ENCODE data around the gene CCL7.

Gene CCL7

GRCh38 chr17:34287875-34288274 lies 17.9 kb downstream of the CCL7 start:
- DNase-seq (ENCODE audit: low read depth) = no peak

- DNase-seq (ENCODE audit: low read depth) = no peak
These were observed 20.6 kb downstream of the CCL7 start for GRCh38 chr17:34290586-34290985.

DNA sequence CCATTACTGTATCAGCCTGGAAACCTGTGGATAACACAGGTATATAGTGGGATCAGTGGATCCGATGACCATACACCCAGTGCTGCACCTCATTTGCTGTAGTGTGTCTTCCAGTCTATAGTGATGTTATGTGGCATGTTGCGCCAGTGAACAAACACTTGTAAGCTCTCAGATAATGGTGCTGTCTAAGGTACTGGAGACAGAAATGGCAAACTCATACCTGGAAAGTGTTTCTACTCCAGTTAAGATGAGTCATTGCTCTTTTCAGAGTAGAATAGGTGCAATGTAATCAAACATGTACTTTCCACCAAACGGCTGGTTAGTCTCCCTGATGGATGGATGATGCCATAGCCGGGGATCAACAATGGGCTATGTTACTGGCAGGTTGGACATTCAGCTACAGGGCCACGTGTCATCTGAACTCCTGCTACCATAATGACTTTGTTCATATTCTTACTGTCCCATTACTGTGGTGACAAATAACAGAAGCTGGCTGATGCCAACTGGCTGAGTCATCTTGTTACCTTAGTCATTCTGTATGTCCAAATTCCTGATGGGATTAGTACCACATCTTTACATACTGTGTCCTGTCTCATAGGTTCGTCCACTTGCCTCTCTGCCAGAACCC lies 21.8 kb downstream of the CCL7 start:
- DNase-seq (ENCODE audit: low read depth) = no peak

- DNase-seq (ENCODE audit: low read depth) = no peak
These were observed 29.0 kb downstream of the CCL7 start for GRCh38 chr17:34299027-34299426.

- no peak for DNase-seq (ENCODE audit: low read depth)
These were observed 30.0 kb downstream of the CCL7 start for GRCh38 chr17:34299956-34300577.

- no peak for DNase-seq (ENCODE audit: low read depth)
These were observed 30.8 kb downstream of the CCL7 start for GRCh38 chr17:34300652-34301370.

GRCh38 chr17:34301986-34302385 lies 32.0 kb downstream of the CCL7 start:
- no peak for DNase-seq (ENCODE audit: low read depth)

GRCh38 chr17:34302636-34303035 lies 32.6 kb downstream of the CCL7 start:
- DNase-seq (ENCODE audit: low read depth) = no peak

DNA sequence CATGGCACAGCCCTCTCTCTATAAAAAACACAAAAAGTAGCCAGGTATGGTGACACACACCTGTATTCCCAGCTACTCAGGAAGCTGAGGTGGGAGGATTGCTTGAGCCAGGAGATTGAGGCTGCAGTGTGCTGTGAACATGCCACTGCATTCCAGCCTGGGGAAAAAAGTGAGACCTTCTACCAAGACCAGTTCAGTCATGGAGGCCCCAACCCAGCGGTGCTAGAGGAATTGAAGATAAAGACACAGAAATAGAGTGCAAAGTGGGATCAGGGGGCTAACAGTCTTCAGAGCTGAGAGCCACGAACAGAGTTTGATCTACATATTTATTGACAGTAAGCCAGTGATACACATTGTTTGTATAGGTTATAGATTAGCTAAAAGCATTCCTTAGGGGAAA lies 33.6 kb downstream of the CCL7 start:
- DNase-seq (ENCODE audit: low read depth) = no peak

- DNase-seq (ENCODE audit: low read depth) = no peak
These were observed 35.0 kb downstream of the CCL7 start for GRCh38 chr17:34305061-34305460.

DNA sequence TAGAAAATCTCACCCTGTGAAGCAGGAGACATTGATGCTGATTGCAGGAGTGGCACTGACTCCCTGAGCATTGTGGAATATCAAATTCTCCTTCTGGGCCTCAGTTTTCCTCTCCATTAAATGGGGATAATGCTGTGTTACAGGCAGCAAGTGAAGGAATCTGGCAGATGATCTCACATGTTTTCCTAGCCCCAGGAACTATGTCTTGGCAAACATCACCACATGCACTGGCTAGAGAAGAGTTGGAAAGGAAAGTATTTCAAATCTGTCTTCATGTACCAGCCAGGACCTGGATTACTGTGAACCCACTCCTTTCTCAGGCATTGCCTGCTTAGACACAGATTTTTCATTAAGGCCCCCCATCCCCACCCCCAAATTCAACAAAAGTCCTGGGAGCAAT lies 35.6 kb downstream of the CCL7 start:
- DNase-seq (ENCODE audit: low read depth) = no peak

DNA sequence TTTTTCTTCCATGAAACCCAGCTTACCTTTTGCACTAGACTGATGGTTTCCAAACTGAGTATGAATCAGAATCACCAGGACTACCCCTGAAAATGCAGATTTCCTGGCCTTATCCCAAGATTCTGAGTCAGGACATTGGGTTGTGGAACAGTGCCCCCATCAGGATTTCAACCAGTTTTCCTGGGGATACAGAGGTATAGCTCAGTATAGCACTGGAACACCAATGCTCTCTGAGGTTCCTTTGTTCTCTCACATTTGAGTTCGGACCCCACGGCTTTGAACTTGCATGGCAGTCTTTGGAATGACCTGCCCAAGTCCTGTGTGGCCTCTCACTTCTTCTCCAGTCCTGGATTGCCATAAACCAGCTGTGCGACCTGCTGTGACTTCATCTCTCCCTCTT lies 36.4 kb downstream of the CCL7 start:
- no peak for DNase-seq (ENCODE audit: low read depth)

DNA sequence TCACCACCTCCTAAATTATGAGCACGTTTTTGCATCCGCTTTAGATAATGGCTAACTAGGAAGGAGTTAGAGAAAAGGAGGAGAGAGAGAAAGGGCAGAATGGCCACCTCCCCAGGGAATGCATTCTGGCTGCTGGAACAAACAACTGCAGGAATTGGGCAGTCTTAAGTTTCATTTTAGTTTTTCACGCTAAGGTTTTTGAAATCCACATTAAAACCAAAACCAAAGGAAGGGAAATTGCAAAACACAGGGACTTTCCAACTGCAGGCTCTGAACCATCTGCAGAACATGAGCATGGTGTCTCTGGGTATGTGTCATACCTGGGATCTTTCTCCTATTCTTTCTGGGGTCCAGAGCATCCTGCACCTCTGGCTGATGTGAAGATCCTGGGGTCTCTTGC lies 37.1 kb downstream of the CCL7 start:
- DNase-seq (ENCODE audit: low read depth) = no peak

DNA sequence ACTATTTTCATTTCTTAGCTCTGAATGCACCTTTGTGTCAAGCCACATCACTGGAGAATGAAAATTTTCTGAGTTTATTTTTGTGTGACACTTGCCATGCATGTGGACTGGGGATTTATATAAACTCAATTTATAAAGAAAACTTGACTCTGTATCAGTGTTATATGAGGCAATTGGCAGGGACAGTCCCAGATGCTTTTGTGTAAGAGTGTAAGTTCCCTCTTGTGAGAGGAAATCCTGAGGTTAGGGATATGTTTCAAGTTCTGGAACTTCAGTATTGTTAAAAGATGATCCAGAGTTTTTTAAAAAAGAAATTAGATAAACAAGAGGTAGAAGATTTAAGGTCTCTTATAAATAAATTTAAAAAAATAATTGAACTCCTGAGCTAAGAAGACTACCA lies 38.4 kb downstream of the CCL7 start:
- no peak for DNase-seq (ENCODE audit: low read depth)

GRCh38 chr17:34311291-34311690 lies 41.3 kb downstream of the CCL7 start:
- no peak for DNase-seq (ENCODE audit: low read depth)

GRCh38 chr17:34312080-34312479 lies 42.1 kb downstream of the CCL7 start:
- no peak for DNase-seq (ENCODE audit: low read depth)

DNA sequence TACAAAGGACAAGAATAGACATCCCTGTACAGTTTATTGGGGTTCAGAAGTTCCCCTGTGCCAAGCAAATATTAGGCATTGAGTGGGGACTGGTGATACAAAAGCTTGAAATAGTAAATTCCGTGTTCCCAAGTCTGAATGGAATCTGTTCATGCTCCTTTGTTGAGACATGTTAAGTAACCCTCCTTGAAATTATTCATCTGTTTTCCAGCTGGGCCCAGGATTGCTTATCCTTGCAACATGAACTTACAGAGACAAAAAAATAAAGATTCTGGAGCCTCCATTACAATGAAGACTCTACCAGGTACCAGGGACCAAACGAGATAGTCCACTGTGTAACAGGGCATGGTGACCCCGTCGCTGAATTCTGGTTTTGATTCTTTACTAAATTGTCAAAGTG lies 43.1 kb downstream of the CCL7 start:
- no peak for DNase-seq (ENCODE audit: low read depth)

DNA sequence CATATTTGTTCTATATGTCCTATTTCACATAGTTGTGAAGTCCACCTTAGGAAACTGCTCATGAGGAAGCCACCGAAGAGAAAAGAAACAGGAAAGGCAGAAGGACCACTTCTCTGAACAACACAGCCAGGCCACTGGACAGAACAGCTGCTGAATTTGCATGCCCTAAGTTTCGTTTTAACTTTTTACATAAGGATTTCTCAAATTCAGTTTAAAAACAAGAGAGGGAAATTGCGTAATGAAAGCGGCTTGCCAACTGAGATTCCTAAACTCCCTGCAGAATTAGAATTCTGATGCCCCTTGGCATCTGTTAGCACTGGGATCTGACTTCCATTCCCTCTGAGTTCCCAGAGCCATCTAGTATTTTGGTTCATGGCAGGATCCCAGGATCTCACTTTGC lies 44.3 kb downstream of the CCL7 start:
- no peak for DNase-seq (ENCODE audit: low read depth)

GRCh38 chr17:34318474-34318873 lies 48.5 kb downstream of the CCL7 start:
- no peak for DNase-seq (ENCODE audit: low read depth)

DNA sequence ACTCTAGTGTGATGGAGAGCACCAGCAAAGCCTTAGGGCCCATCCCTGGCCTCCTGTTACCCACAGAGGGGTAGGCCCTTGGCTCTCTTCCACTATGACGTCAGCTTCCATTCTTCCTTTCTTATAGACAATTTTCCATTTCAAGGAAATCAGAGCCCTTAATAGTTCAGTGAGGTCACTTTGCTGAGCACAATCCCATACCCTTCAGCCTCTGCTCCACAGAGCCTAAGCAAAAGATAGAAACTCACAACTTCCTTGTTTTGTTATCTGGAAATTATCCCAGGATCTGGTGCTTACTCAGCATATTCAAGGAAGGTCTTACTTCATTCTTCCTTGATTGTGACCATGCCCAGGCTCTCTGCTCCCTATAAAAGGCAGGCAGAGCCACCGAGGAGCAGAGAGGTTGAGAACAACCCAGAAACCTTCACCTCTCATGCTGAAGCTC lies 49.0 kb downstream of the CCL7 start, which contains the start of gene CCL8:
TSS of gene CCL8 (plus strand) at position 397 of the 445 bp plus-strand sequence. CDS start 67 bp downstream, outside the sequence.
- no peak for DNase-seq (ENCODE audit: low read depth)

Measured in stimulated activated CD8-positive, alpha-beta memory T cell treated with anti-CD3 and anti-CD28 coated beads, Interleukin-7, amount 100 ng/mL, for 24 hours (primary cell).